ENCODE data around the gene PCDHGA6.
"Not testable (repeated sequence)": the region's sequence is repeated elsewhere in the genome, so short reads cannot be mapped to it uniquely, and the experiment has no call there.

Gene PCDHGA6

DNA sequence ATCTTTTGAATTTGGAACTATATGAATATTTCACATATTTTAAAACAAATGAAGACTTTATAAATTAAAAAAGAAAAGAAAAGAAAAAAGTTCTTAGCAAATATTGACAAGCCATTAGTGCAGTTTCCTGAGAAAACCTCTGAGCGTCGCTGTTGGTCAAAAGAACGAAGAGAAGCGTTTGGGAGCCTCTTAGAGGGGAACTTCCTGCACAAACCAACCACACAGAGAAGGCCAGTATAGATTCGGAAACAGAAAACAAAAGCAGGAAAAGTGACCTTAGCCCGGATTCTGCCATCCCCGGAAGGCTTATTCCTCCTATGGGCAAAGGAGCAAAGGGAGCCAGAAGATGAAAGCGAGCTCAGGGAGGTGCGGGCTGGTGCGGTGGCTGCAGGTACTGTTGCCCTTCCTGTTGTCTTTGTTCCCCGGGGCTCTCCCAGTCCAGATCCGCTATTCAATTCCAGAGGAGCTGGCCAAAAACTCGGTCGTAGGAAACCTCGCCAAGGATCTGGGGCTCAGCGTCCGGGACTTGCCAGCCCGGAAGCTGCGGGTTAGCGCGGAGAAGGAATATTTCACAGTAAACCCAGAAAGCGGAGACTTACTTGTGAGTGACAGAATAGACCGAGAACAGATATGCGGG is 13.8 kb upstream of the PCDHGA6 start, which contains the start of gene PCDHGB2:
Gene PCDHGB2 (plus strand): TSS at position 205 of the 637 bp plus-strand sequence. CDS start 142 bp downstream, at position 347.
- in situ Hi-C loops (cut with MboI; ENCODE audit: low sequenced_read_pairs): no loop called here

DNA sequence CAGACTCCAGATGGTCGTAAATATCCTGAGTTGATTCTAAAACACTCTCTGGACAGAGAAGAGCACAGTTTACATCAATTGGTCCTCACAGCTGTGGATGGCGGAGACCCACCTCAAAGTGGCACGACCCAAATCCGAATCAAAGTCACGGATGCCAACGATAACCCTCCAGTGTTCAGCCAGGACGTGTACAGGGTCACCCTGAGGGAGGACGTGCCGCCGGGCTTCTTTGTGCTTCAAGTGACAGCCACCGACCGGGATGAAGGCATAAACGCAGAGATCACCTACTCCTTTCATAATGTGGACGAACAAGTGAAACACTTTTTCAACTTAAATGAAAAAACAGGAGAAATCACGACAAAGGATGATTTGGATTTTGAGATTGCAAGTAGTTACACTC is 13.0 kb upstream of the PCDHGA6 start:
- in situ Hi-C loops (cut with MboI; ENCODE audit: low sequenced_read_pairs): no loop called here

DNA sequence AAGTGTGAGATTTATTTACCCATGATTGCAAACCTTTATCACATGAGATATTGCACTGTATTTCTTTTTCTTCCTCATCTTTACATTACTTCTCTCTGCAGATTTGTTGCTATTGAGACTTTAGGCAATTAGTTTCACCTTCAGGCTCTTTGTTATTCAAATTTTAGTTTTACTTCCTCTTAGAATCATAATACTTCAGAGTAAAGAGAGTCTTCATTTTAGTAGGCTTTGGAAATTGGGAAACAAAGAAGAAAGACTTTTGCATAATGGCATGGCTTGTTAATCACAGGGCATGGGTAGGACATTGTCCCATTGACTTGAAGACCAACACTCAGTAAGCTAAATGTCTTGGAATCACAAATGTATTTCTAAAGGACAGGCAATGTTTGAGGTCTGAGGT is 11.0 kb upstream of the PCDHGA6 start:
- in situ Hi-C loops (cut with MboI; ENCODE audit: low sequenced_read_pairs): no loop called here

DNA sequence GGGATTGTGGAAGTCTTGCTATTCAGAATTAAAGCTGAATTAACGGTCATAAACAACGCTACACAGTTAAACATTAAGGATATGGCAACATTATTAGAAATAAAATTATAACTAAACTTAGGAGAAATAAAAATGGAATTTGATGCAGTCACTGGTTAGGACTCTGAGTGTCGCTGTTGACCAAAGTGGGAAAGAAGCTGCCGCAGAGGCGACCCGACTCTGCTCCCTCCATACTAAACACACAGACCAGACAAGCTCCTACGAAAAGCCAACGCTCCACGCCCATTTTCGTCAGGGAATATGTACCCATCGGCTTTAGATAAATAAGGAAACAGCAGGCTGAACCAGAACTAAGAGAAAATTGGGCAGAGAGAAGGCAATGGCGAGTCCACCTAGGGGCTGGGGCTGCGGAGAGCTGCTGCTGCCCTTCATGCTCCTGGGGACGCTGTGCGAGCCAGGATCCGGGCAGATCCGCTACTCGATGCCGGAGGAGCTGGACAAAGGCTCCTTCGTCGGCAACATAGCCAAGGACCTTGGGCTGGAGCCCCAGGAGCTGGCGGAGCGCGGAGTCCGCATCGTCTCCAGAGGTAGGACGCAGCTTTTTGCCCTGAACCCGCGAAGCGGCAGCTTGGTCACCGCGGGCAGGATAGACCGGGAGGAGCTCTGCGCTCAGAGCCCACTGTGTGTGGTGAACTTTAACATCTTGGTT is 9.6 kb upstream of the PCDHGA6 start, which contains the start of gene PCDHGA5:
Gene PCDHGA5 (plus strand): TSS at position 211 of the 709 bp plus-strand sequence. CDS start 169 bp downstream, at position 380.
- in situ Hi-C loops (cut with MboI; ENCODE audit: low sequenced_read_pairs): no loop called here

DNA sequence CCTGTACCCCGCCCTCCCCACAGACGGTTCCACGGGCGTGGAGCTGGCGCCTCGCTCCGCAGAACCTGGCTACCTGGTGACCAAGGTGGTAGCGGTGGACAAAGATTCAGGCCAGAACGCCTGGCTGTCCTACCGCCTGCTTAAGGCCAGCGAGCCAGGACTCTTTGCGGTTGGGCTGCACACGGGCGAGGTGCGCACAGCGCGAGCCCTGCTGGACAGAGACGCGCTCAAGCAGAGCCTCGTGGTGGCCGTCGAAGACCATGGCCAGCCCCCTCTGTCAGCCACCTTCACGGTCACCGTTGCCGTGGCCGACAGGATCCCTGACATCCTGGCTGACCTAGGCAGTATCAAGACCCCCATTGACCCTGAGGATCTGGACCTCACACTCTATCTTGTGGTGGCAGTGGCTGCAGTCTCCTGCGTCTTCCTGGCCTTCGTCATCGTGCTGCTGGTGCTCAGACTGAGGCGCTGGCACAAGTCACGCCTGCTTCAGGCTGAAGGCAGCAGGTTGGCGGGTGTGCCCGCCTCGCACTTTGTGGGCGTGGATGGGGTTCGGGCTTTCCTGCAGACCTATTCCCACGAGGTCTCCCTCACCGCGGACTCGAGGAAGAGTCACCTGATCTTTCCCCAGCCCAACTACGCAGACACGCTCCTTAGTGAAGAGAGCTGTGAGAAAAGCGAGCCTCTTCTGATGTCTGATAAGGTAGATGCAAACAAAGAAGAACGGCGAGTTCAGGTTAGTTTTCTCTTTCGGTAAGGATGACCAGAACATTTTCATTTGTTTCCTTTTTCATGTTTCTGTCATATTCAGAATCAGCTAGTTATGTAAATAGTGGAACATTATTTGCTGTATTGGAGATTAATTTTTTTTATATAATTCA is 7.4 kb upstream of the PCDHGA6 start:
- in situ Hi-C loops (cut with MboI; ENCODE audit: low sequenced_read_pairs): no loop called here

DNA sequence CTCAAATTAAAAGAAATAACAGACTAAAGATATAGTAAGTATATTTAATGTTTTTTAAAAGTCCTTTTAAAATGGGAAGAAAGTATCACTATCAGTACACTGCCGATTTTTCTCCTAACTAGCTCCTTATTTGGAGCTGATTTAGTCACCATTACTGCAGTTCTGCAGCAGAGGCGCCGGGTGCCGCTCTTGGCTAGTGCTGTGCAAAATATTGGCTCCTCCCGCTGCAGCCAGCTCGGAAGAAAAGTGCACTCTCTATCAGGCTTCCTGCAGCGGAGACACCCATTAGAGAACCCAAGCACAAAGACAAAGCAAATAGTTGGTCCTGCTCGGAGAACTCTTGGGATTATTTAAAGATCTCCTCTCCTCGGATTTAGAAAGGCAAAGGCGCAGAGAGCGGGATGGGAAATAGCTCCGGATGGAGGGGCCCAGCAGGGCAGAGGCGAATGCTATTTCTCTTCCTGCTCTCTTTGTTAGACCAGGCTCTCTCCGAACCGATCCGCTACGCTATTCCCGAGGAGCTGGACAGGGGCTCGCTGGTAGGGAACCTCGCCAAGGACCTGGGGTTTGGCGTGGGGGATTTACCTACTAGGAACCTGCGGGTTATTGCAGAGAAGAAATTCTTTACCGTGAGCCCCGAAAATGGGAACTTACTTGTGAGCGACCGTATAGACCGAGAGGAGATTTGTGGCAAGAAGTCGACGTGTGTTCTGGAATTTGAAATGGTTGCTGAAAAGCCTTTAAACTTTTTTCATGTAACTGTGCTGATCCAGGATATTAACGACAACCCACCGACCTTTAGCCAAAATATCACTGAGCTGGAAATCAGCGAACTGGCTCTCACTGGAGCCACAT is 3.5 kb upstream of the PCDHGA6 start, which contains the start of gene PCDHGB3:
Gene PCDHGB3 (plus strand): TSS at position 249 of the 855 bp plus-strand sequence. CDS start 153 bp downstream, at position 402.
- in situ Hi-C loops (cut with MboI; ENCODE audit: low sequenced_read_pairs): no loop called here

DNA sequence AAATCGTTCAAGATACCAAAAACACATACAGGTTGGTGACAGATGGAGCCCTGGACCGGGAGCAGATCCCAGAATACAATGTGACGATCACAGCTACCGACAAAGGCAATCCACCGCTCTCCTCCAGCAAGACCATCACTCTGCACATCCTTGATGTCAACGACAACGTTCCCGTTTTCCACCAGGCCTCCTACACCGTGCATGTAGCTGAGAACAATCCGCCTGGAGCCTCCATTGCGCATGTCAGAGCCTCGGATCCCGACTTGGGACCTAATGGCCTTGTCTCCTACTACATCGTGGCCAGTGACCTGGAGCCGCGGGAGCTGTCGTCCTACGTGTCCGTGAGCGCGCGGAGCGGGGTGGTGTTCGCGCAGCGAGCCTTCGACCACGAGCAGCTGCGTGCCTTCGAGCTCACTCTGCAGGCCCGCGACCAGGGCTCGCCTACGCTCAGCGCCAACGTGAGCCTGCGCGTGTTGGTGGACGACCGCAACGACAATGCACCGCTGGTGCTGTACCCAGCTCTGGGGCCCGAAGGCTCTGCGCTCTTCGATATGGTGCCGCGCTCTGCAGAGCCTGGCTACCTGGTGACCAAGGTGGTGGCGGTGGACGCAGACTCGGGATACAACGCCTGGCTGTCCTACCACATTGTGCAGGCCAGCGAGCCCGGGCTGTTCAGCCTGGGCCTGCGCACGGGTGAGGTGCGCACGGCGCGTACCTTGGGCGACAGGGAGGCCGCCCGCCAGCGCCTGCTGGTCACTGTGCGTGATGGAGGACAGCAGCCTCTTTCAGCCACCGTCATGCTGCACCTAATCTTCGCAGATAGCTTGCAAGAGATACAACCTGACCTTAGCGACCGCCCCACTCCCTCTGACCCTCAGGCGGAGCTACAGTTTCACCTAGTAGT is 1.9 kb upstream of the PCDHGA6 start:
- in situ Hi-C loops (cut with MboI; ENCODE audit: low sequenced_read_pairs): no loop called here

DNA sequence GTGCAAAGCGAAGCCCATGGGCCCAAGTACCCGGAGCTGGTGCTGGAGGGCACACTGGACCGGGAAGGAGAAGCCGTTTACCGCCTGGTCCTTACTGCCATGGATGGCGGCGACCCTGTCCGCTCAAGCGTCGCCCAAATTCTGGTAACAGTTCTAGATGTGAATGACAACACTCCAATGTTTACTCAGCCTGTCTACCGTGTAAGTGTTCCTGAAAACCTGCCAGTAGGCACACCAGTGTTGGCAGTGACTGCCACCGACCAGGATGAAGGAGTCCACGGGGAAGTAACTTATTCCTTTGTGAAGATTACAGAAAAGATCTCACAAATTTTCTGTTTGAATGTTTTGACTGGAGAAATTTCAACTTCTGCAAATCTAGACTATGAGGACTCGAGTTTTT is 936 bp downstream of the PCDHGA6 start:
- in situ Hi-C loops (cut with MboI; ENCODE audit: low sequenced_read_pairs): no loop called here

DNA sequence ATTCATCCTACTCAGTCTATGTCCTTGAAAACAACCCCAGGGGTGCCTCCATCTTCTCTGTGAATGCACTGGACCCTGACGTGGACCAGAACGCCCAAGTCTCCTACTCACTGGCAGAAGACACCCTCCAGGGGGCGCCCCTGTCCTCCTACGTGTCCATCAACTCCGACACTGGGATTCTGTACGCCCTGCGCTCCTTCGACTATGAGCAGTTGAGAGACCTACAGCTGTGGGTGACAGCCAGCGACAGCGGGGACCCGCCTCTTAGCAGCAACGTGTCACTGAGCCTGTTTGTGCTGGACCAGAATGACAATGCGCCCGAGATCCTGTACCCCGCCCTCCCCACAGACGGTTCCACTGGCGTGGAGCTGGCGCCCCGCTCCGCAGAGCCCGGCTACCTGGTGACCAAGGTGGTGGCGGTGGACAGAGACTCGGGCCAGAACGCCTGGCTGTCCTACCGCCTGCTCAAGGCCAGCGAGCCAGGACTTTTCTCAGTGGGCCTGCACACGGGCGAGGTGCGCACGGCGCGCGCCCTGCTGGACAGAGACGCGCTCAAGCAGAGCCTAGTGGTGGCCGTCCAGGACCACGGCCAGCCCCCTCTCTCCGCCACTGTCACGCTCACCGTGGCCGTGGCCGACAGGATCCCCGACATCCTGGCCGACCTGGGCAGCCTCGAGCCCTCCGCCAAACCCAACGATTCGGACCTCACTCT is 1.9 kb downstream of the PCDHGA6 start:
- in situ Hi-C loops (cut with MboI; ENCODE audit: low sequenced_read_pairs): not testable (repeated sequence)

DNA sequence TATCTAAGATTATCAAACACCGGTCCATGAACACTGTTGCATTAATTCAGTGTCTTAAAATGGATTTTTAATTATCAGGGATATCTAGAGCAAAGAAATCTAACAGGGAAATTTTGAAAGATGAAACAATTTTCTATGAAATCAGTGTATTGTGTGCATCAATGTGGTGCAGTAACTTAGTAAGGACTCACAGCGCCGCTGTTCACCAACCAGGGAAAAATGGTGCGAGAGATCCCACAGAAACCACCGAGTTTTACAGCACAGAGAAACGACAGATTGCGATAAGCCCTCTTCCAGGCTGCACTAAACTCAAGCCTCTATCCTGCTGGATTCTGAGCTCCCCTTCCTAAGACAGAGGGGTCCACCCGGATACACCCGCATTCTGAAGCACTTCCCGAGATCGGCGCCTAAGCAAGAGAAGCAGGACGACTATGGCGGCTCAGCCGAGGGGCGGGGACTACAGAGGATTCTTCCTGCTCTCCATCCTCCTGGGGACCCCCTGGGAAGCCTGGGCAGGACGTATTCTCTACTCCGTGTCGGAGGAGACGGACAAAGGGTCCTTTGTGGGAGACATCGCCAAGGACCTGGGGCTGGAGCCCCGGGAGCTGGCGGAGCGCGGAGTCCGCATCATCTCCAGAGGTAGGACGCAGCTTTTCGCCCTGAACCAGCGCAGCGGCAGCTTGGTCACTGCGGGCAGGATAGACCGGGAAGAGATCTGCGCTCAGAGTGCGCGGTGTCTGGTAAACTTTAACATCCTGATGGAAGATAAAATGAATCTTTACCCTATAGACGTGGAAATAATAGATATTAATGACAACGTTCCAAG is 9.0 kb downstream of the PCDHGA6 start, which contains the start of gene PCDHGA7:
Gene PCDHGA7 (plus strand): TSS at position 274 of the 826 bp plus-strand sequence. CDS start 158 bp downstream, at position 432.
- in situ Hi-C loops (cut with MboI; ENCODE audit: low sequenced_read_pairs): no loop called here

DNA sequence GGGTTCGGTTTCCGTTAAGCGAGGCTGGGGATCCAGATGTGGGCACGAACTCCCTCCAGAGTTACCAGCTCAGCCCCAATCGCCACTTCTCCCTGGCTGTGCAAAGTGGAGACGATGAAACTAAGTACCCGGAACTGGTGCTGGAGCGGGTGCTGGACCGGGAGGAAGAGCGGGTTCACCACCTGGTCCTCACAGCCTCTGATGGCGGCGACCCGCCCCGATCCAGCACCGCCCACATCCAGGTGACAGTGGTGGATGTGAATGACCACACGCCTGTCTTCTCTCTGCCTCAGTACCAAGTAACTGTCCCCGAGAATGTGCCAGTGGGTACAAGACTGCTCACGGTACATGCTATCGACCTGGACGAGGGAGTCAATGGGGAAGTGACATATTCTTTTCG is 9.7 kb downstream of the PCDHGA6 start:
- in situ Hi-C loops (cut with MboI; ENCODE audit: low sequenced_read_pairs): no loop called here

DNA sequence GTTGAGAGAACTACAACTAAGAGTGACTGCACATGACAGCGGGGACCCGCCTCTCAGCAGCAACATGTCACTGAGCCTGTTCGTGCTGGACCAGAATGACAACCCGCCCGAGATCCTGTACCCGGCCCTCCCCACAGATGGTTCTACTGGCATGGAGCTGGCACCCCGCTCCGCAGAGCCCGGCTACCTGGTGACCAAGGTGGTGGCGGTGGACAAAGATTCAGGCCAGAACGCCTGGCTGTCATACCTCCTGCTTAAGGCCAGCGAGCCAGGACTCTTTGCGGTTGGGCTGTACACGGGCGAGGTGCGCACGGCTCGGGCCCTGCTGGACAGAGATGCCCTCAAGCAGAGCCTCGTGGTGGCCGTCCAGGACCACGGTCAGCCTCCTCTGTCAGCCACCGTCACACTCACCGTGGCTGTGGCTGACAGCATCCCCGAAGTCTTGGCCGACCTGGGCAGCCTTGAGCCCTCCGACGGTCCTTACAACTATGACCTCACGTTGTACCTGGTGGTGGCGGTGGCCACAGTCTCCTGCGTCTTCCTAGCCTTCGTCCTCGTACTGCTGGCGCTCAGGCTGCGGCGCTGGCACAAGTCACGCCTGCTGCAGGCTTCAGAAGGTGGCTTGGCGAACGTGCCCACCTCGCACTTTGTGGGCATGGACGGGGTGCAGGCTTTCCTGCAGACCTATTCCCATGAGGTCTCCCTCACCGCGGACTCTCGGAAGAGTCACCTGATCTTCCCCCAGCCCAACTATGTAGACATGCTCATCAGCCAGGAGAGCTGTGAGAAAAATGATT is 11.0 kb downstream of the PCDHGA6 start:
- in situ Hi-C loops (cut with MboI; ENCODE audit: low sequenced_read_pairs): no loop called here

DNA sequence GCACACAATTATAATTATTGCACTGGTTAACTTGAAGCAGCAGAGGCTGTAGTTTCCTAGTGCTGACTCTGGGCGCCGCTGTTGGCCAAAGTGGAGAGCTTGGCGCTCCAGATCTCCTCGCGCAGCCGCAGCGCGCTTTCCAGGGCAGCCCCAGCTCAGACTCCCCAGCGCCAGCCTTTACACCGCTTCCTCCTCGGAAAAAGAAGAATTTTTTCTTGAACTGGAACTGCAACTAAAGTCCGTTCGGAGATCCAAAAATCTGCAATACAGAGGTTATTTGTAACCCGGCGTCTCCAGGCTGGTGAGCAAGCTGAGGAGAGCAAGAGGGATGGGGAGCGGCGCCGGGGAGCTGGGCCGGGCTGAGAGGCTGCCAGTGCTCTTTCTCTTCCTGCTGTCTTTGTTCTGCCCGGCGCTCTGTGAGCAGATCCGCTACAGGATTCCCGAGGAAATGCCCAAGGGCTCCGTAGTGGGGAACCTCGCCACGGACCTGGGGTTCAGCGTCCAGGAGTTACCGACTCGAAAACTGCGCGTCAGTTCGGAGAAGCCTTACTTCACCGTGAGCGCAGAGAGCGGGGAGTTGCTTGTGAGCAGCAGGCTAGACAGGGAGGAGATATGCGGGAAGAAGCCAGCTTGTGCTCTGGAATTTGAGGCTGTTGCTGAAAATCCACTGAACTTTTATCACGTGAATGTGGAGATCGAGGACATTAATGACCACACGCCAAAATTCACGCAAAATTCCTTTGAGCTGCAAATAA is 14.0 kb downstream of the PCDHGA6 start, which contains the start of gene PCDHGB4:
Gene PCDHGB4 (plus strand): TSS at position 142 of the 755 bp plus-strand sequence. CDS start 187 bp downstream, at position 329.
- in situ Hi-C loops (cut with MboI; ENCODE audit: low sequenced_read_pairs): not testable (repeated sequence)

DNA sequence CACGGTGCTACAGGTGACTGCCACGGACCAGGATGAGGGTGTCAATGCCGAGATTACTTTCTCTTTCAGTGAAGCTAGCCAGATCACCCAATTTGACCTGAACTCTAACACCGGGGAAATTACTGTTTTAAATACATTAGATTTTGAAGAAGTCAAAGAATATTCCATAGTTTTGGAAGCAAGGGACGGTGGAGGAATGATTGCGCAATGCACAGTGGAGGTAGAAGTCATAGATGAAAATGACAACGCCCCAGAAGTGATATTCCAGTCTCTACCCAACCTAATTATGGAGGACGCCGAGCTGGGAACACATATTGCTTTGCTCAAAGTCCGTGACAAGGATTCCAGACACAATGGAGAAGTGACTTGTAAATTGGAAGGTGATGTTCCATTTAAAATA is 15.0 kb downstream of the PCDHGA6 start:
- in situ Hi-C loops (cut with MboI; ENCODE audit: low sequenced_read_pairs): no loop called here

DNA sequence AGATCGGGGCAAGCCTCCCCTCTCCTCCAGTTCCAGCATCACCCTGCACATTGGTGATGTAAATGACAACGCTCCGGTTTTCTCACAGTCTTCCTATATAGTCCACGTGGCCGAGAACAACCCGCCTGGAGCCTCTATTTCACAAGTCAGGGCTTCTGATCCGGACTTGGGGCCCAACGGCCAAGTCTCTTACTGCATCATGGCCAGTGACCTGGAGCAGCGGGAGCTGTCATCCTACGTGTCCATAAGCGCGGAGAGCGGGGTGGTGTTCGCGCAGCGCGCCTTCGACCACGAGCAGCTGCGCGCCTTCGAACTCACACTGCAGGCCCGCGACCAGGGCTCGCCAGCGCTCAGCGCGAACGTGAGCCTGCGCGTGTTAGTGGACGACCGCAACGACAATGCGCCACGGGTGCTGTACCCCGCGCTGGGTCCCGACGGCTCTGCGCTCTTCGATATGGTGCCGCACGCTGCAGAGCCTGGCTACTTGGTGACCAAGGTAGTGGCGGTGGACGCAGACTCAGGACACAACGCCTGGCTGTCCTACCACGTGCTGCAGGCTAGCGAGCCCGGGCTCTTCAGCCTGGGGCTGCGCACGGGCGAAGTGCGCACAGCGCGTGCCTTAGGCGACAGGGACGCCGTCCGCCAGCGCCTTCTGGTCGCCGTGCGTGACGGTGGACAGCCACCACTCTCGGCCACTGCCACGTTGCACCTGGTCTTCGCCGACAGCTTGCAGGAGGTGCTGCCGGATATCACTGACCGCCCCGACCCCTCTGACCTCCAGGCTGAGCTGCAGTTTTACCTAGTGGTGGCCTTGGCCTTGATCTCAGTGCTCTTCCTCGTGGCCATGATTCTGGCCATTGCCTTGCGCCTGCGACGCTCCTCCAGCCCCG is 15.7 kb downstream of the PCDHGA6 start:
- in situ Hi-C loops (cut with MboI; ENCODE audit: low sequenced_read_pairs): no loop called here

Data from HL-60/S4 treated with phorbol 12-myristate 13-acetate at 8.2 ng/mL for 4 days and 3 days (cell line).